H1 (cell line): ENCODE data around the gene EFEMP1. TPM values are rescaled to one million over a fixed set of nuclear protein-coding genes. Genes with fewer than 3 reads are reported as not detected.

Source experiments
- CTCF ChIA-PET: fragments of 300-600 bp; sonication (Branson Sonifier 250); formaldehyde crosslinking; loops from one replicate; lab custom pipeline; 2021; ENCODE audit not compliant: partially characterized antibody; lab: Charles Lee
- POLR2A ChIA-PET: fragments of 300-600 bp; sonication (Branson Sonifier 250); formaldehyde crosslinking; loops from one replicate; lab custom pipeline; 2021; ENCODE audit warnings: inconsistent platforms; ENCODE audit not compliant: partially characterized antibody; lab: Charles Lee
- DNase-seq, 2 experiments: peaks; one replicate each; pipeline versions ENCODE4 v3.0.0 to v3.0.0-alpha.2; 2010 to 2022; ENCODE audit warnings: low spot score in 2 of 2, low read depth in 1 of 2, mixed read lengths in 1 of 2
- FAIRE-seq: peaks from 2 replicates; lab custom pipeline; 2011; peaks lifted over from hg19 to GRCh38; lab: Jason Lieb, UNC
- H2AFZ ChIP-seq: 2 replicates; pipeline ENCODE4 v1.8.1; 2012; ENCODE audit warnings: low read length, inconsistent platforms
- H2AK5ac ChIP-seq: 2 replicates; pipeline ENCODE4 v1.6.1; 2013; ENCODE audit warnings: low read depth, low read length
- H2BK120ac ChIP-seq: replicated peaks from 2 replicates; pipeline ENCODE3; 2013; ENCODE audit warnings: low read depth, low read length, inconsistent platforms
- H2BK12ac ChIP-seq: 2 replicates; pipeline ENCODE4 v1.6.1; 2013; ENCODE audit warnings: low read depth, low read length
- H2BK15ac ChIP-seq: 2 replicates; pipeline ENCODE4 v1.6.1; 2013; ENCODE audit warnings: low read length
- H2BK20ac ChIP-seq: 2 replicates; pipeline ENCODE4 v1.6.1; 2013; ENCODE audit warnings: low read length
- H2BK5ac ChIP-seq: 2 replicates; pipeline ENCODE4 v1.6.1; 2013; ENCODE audit warnings: low read depth, low read length
- H3K14ac ChIP-seq: 2 replicates; pipeline ENCODE4 v1.6.1; 2013; ENCODE audit warnings: inconsistent platforms; ENCODE audit not compliant: insufficient read length
- H3K18ac ChIP-seq: 2 replicates; pipeline ENCODE4 v1.6.1; 2013; ENCODE audit warnings: low read length; ENCODE audit errors: extremely low read depth
- H3K23ac ChIP-seq: 2 replicates; pipeline ENCODE4 v1.6.1; 2013; ENCODE audit warnings: inconsistent platforms; ENCODE audit not compliant: insufficient read length
- H3K23me2 ChIP-seq: 2 replicates; pipeline ENCODE4 v1.6.1; 2013; ENCODE audit warnings: low read depth, low read length
- H3K27ac ChIP-seq: 2 replicates; pipeline ENCODE4 v1.6.1; 2011; ENCODE audit warnings: low read depth, low read length, inconsistent platforms
- H3K27me3 ChIP-seq, 4 experiments: replicated peaks in 1 of 4; 1 replicate in 1 of 4; 2 replicates in 3 of 4; pipeline versions ENCODE4 v1.6.1 to v1.8.1; 2011 to 2013; ENCODE audit warnings: low read length in 3 of 4, mild to moderate bottlenecking in 3 of 4, inconsistent platforms in 2 of 4, mixed read lengths in 2 of 4, moderate library complexity in 1 of 4; ENCODE audit not compliant: control insufficient read depth in 3 of 4, insufficient read depth in 3 of 4; ENCODE audit errors: extremely low read depth in 1 of 4
- H3K36me3 ChIP-seq, 4 experiments: 2 replicates each; pipeline versions ENCODE4 v1.6.1 to v1.8.1; 2011 to 2013; ENCODE audit warnings: mild to moderate bottlenecking in 4 of 4, low read length in 3 of 4, moderate library complexity in 2 of 4, control low read depth in 1 of 4, inconsistent platforms in 1 of 4; ENCODE audit not compliant: insufficient read depth in 4 of 4, control insufficient read depth in 2 of 4
- H3K4ac ChIP-seq: replicated peaks from 2 replicates; pipeline ENCODE3; 2013; ENCODE audit warnings: low read length, low read depth, mixed read lengths, inconsistent platforms; ENCODE audit not compliant: insufficient read length
- H3K4me1 ChIP-seq, 4 experiments: replicated peaks in 1 of 4; 1 replicate in 1 of 4; 2 replicates in 3 of 4; pipeline versions ENCODE4 v1.6.1 to v1.8.1; 2011 to 2013; ENCODE audit warnings: low read length in 3 of 4, inconsistent platforms in 2 of 4, mixed read lengths in 1 of 4; ENCODE audit not compliant: insufficient read depth in 4 of 4, control insufficient read depth in 3 of 4
- H3K4me2 ChIP-seq, 2 experiments: 2 replicates each; pipeline versions ENCODE4 v1.6.1 to v1.8.1; 2011 to 2013; ENCODE audit warnings: low read depth in 2 of 2, low read length in 2 of 2, control low read depth in 1 of 2, inconsistent platforms in 1 of 2, mild to moderate bottlenecking in 1 of 2; ENCODE audit not compliant: insufficient read depth in 1 of 2
- H3K4me3 ChIP-seq, 4 experiments: fragments of 200-600, 300-600 bp in 1 of 4; sonication (generic), shearing (Covaris generic), sonication (Bioruptor Twin) in 1 of 4; 2 replicates each; pipeline versions ENCODE4 v1.5.1 to v1.8.1; 2011 to 2016; ENCODE audit warnings: low read length in 4 of 4, low read depth in 3 of 4, control low read depth in 2 of 4, inconsistent platforms in 2 of 4, mild to moderate bottlenecking in 2 of 4, mixed read lengths in 1 of 4, moderate library complexity in 1 of 4; ENCODE audit not compliant: insufficient read depth in 2 of 4; ENCODE audit errors: extremely low read depth in 1 of 4
- H3K56ac ChIP-seq: replicated peaks from 2 replicates; pipeline ENCODE3; 2013; ENCODE audit warnings: low read depth, mild to moderate bottlenecking, mixed read lengths, low read length, inconsistent platforms; ENCODE audit not compliant: insufficient read length
- H3K79me1 ChIP-seq: 2 replicates; pipeline ENCODE4 v1.6.1; 2013; ENCODE audit warnings: low read depth, low read length, control low read depth
- H3K79me2 ChIP-seq, 2 experiments: 2 replicates each; pipeline versions ENCODE4 v1.6.1 to v1.8.1; 2012 to 2013; ENCODE audit warnings: low read length in 2 of 2, mild to moderate bottlenecking in 2 of 2, inconsistent platforms in 1 of 2; ENCODE audit not compliant: insufficient read depth in 2 of 2, control insufficient read depth in 1 of 2
- H3K9ac ChIP-seq, 4 experiments: replicated peaks in 1 of 4; 1 replicate in 1 of 4; 2 replicates in 3 of 4; pipeline versions ENCODE4 v1.6.1 to v1.8.1; 2011 to 2013; ENCODE audit warnings: low read depth in 3 of 4, low read length in 3 of 4, control low read depth in 2 of 4, mild to moderate bottlenecking in 2 of 4, moderate library complexity in 2 of 4, inconsistent platforms in 1 of 4; ENCODE audit errors: extremely low read depth in 1 of 4
- H3K9me3 ChIP-seq, 2 experiments: 2 replicates each; pipeline versions ENCODE4 v1.6.1 to v1.8.1; 2012 to 2013; ENCODE audit warnings: mild to moderate bottlenecking in 2 of 2, moderate library complexity in 2 of 2, control low read depth in 1 of 2, inconsistent platforms in 1 of 2, low read depth in 1 of 2, low read length in 1 of 2, mixed read lengths in 1 of 2; ENCODE audit not compliant: insufficient read depth in 2 of 2
- H4K20me1 ChIP-seq, 2 experiments: replicated peaks in 1 of 2; 2 replicates each; pipeline versions ENCODE3 to v1.8.1; 2011 to 2013; ENCODE audit warnings: inconsistent platforms in 2 of 2, low read length in 2 of 2, mild to moderate bottlenecking in 1 of 2; ENCODE audit not compliant: insufficient read depth in 2 of 2, control insufficient read depth in 1 of 2
- H4K5ac ChIP-seq: 2 replicates; pipeline ENCODE4 v1.6.1; 2013; ENCODE audit warnings: low read length, low read depth, mixed read lengths, inconsistent platforms; ENCODE audit not compliant: insufficient read length
- H4K8ac ChIP-seq: 2 replicates; pipeline ENCODE4 v1.8.0; 2013; ENCODE audit warnings: mild to moderate bottlenecking, moderate library complexity, low read length, inconsistent platforms; ENCODE audit not compliant: insufficient read depth; ENCODE audit errors: extremely low read depth
- H4K91ac ChIP-seq: replicated peaks from 2 replicates; pipeline ENCODE3; 2013; ENCODE audit warnings: low read length, mixed read lengths, inconsistent platforms; ENCODE audit not compliant: insufficient read length
- NRF1 ChIP-seq: IDR thresholded peaks from 2 replicates; pipeline ENCODE4 v1.6.1; 2011; ENCODE audit warnings: mild to moderate bottlenecking, low read depth, low read length, improper control_type of control experiment
- polyA plus RNA-seq, 7 experiments: library from polyadenylated mRNA; depleted of rRNA in 3 of 7; stranded (reverse) in 5 of 7; unstranded in 2 of 7; fragments of >200 nt in 5 of 7; fragments of 200-250 nt in 2 of 7; gene quantifications; 1 replicate in 5 of 7; 2 replicates in 1 of 7; 4 replicates in 1 of 7; pipeline versions ENCODE4 v1.2.1 to v1.2.3, GENCODE V29; 2011 to 2013; ENCODE audit warnings: missing spikeins in 2 of 7, mixed read lengths in 2 of 7
- total RNA-seq: library from RNA; stranded (reverse); fragmentation: NEBNext Ultra II Directional; extraction: Animal tissue kit (Norgen Biotek cat#: 25700); gene quantifications from 2 replicates; pipeline ENCODE4 v1.2.1, GENCODE V29; 2021

Gene EFEMP1
- total and polyA plus RNA-seq, 2 of the 8 experiments (the other 6 are each of a cell fraction or from before 2014, with no cell fraction given), result 15.5 to 19.7 TPM

- ChIA-PET POLR2A (no interaction called here), CTCF (no interaction called here)
- Histone ChIP-seq H2AK5ac (no peak overlapping the region), H3K23ac (no peak overlapping the region), H3K79me2 (no peaks in the 10 kb centered on the region), H3K56ac (no peak overlapping the region), H3K4me2 (no peak overlapping the region), H3K9ac (no peak overlapping the region), H2AFZ (no peak overlapping the region), H2BK20ac (no peak overlapping the region), H3K27me3 (no peaks in the 10 kb centered on the region), H3K79me1 (no peaks in the 10 kb centered on the region), H3K36me3 (no peaks in the 10 kb centered on the region), H3K14ac (no peak overlapping the region), H3K23me2 (no peaks in the 10 kb centered on the region), H3K18ac (no peak overlapping the region), H3K9me3 (no peaks in the 10 kb centered on the region), H4K8ac (no peak overlapping the region), H4K20me1 (no peaks in the 10 kb centered on the region), H2BK15ac (no peak overlapping the region), H4K91ac (no peak overlapping the region), H4K5ac (no peak overlapping the region), H3K4me1 (no peaks in the 10 kb centered on the region), H3K4ac (no peak overlapping the region), H3K4me3 (no peak overlapping the region), H3K27ac (no peak overlapping the region), H2BK120ac (no peak overlapping the region), H2BK12ac (no peak overlapping the region), H2BK5ac (no peak overlapping the region)
- DNase-seq (no peak), FAIRE-seq (no peak)
- TF ChIP-seq NRF1, result no peak
Measured at GRCh38 chr2:55871637-55872036, 51.9 kb downstream of the EFEMP1 start.
